Effector memory CD8-positive, alpha-beta T cell (primary cell): Measurements from ENCODE around the gene SLCO4A1.

Experiments used
- ATAC-seq: fragments of 150-1000 bp; cut with Tn5 transposase; replicated peaks from 2 replicates; pipeline ENCODE4 v1.10.0; 2021; ENCODE audit warnings: mild to moderate bottlenecking, moderate library complexity
- DNase-seq, 3 experiments: peaks; one replicate each; pipeline ENCODE4 v3.0.0; 2021
- H3K27ac Mint-ChIP-seq, 2 donors: one replicate each; pipeline ENCODE4 v1.8.0; 2022; ENCODE audit warnings: mild to moderate bottlenecking in 2 of 2, mixed read lengths in 2 of 2, moderate library complexity in 2 of 2
- H3K27me3 Mint-ChIP-seq, 2 donors: one replicate each; pipeline ENCODE4 v1.8.0; 2022; ENCODE audit warnings: mixed read lengths in 2 of 2
- H3K36me3 Mint-ChIP-seq: one replicate; pipeline ENCODE4 v1.8.0; 2022; ENCODE audit warnings: mild to moderate bottlenecking, moderate library complexity, mixed read lengths; ENCODE audit not compliant: insufficient read depth
- H3K4me1 Mint-ChIP-seq, 2 donors: one replicate each; pipeline ENCODE4 v1.8.0; 2022; ENCODE audit warnings: low read depth in 2 of 2, mixed read lengths in 2 of 2
- H3K4me3 Mint-ChIP-seq, 2 donors: one replicate each; pipeline ENCODE4 v1.8.0; 2022; ENCODE audit warnings: mild to moderate bottlenecking in 2 of 2, mixed read lengths in 2 of 2, moderate library complexity in 2 of 2
- H3K9me3 Mint-ChIP-seq, 2 donors: one replicate each; pipeline ENCODE4 v1.8.0; 2022; ENCODE audit warnings: mixed read lengths in 2 of 2

Gene SLCO4A1

GRCh38 chr20:62693524-62693922 lies 51.2 kb downstream of the SLCO4A1 start:
- Mint-ChIP-seq H3K27me3 (peaks cover 10 to 34% of the 10 kb centered on the region in 2 donors), H3K27ac (no peak overlapping the region)
- no peak for ATAC-seq

GRCh38 chr20:62694106-62694505 lies 51.8 kb downstream of the SLCO4A1 start:
- peaks cover 10 to 34% of the 10 kb centered on the region in 2 donors for H3K27me3 Mint-ChIP-seq

More at GRCh38 chr20:62693524-62693922, 51.2 kb downstream of the SLCO4A1 start:
- Mint-ChIP-seq H3K4me1 (peaks cover 3 to 17% of the 10 kb centered on the region in 2 donors), H3K9me3 (no peaks in the 10 kb centered on the region), H3K36me3 (no peaks in the 10 kb centered on the region), H3K4me3 (no peak overlapping the region)
- no peak for DNase-seq

GRCh38 chr20:62694868-62695267 lies 52.6 kb downstream of the SLCO4A1 start:
- ATAC-seq (no peak), DNase-seq (no peak)
- Mint-ChIP-seq H3K9me3 (no peaks in the 10 kb centered on the region), H3K27me3 (peaks cover 10 to 31% of the 10 kb centered on the region in 2 donors), H3K36me3 (no peaks in the 10 kb centered on the region), H3K4me1 (peaks cover 3 to 17% of the 10 kb centered on the region in 2 donors), H3K4me3 (no peak overlapping the region), H3K27ac (no peak overlapping the region)

More at GRCh38 chr20:62694106-62694505, 51.8 kb downstream of the SLCO4A1 start:
- Mint-ChIP-seq H3K27ac (no peak overlapping the region), H3K4me3 (no peak overlapping the region), H3K4me1 (peaks cover 3 to 17% of the 10 kb centered on the region in 2 donors), H3K36me3 (no peaks in the 10 kb centered on the region), H3K9me3 (no peaks in the 10 kb centered on the region)
- DNase-seq (no peak), ATAC-seq (no peak)

- ATAC-seq (peak; percentile 21), DNase-seq (no peak)
- H3K9me3 Mint-ChIP-seq = no peaks in the 10 kb centered on the region
- peaks cover 3 to 17% of the 10 kb centered on the region in 2 donors for H3K4me1 Mint-ChIP-seq
- H3K4me3 Mint-ChIP-seq = no peak overlapping the region
- no peaks in the 10 kb centered on the region for H3K36me3 Mint-ChIP-seq
- peak overlapping the region; percentile 44 to 53 for H3K27ac Mint-ChIP-seq
- H3K27me3 Mint-ChIP-seq = peaks cover 10 to 23% of the 10 kb centered on the region in 2 donors
These were observed 53.4 kb downstream of the SLCO4A1 start for GRCh38 chr20:62695448-62696414.

GRCh38 chr20:62696434-62696957 lies 54.2 kb downstream of the SLCO4A1 start:
- ATAC-seq (peak; percentile 72), DNase-seq (no peak)
- H3K27me3 Mint-ChIP-seq = peaks cover 10 to 18% of the 10 kb centered on the region in 2 donors
- no peak overlapping the region for H3K4me3 Mint-ChIP-seq
- peak overlapping the region; percentile 44 to 53 for H3K27ac Mint-ChIP-seq
- H3K36me3 Mint-ChIP-seq = no peaks in the 10 kb centered on the region
- H3K9me3 Mint-ChIP-seq = no peaks in the 10 kb centered on the region
- peaks cover 3 to 19% of the 10 kb centered on the region in 2 donors for H3K4me1 Mint-ChIP-seq

- no peaks in the 10 kb centered on the region for H3K9me3 Mint-ChIP-seq
- no peak for ATAC-seq
- no peak for DNase-seq
- H3K4me1 Mint-ChIP-seq = peaks cover 3 to 19% of the 10 kb centered on the region in 2 donors
- peaks cover 10 to 13% of the 10 kb centered on the region in 2 donors for H3K27me3 Mint-ChIP-seq
- H3K27ac Mint-ChIP-seq = peak overlapping the region in 1 of 2 donors; percentile 51
- no peaks in the 10 kb centered on the region for H3K36me3 Mint-ChIP-seq
- H3K4me3 Mint-ChIP-seq = no peak overlapping the region
These were observed 54.7 kb downstream of the SLCO4A1 start for GRCh38 chr20:62696989-62697388.

- no peaks in the 10 kb centered on the region for H3K36me3 Mint-ChIP-seq
- no peak overlapping the region for H3K4me3 Mint-ChIP-seq
- peak overlapping the region in 1 of 2 donors; percentile 51 for H3K27ac Mint-ChIP-seq
- ATAC-seq (no peak), DNase-seq (no peak)
- no peaks in the 10 kb centered on the region for H3K9me3 Mint-ChIP-seq
- H3K27me3 Mint-ChIP-seq = peaks cover 10 to 13% of the 10 kb centered on the region in 2 donors
- peaks cover 3 to 19% of the 10 kb centered on the region in 2 donors for H3K4me1 Mint-ChIP-seq
These were observed 55.2 kb downstream of the SLCO4A1 start for GRCh38 chr20:62697468-62697912.

- ATAC-seq = no peak
- no peak for DNase-seq
- H3K36me3 Mint-ChIP-seq = no peaks in the 10 kb centered on the region
- no peak overlapping the region for H3K4me3 Mint-ChIP-seq
- H3K27ac Mint-ChIP-seq = no peak overlapping the region
- H3K27me3 Mint-ChIP-seq = peaks cover 4 to 6% of the 10 kb centered on the region in 2 donors
- H3K4me1 Mint-ChIP-seq = peaks cover 3 to 19% of the 10 kb centered on the region in 2 donors
- no peaks in the 10 kb centered on the region for H3K9me3 Mint-ChIP-seq
These were observed 55.9 kb downstream of the SLCO4A1 start for GRCh38 chr20:62698231-62698630.

- DNase-seq = no peak
- Mint-ChIP-seq H3K4me1 (peaks cover 6 to 25% of the 10 kb centered on the region in 2 donors), H3K27me3 (no peaks in the 10 kb centered on the region), H3K9me3 (no peaks in the 10 kb centered on the region), H3K27ac (no peak overlapping the region), H3K4me3 (no peak overlapping the region), H3K36me3 (no peaks in the 10 kb centered on the region)
- ATAC-seq = no peak
These were observed 57.0 kb downstream of the SLCO4A1 start for GRCh38 chr20:62699296-62699695.

- Mint-ChIP-seq H3K4me3 (no peak overlapping the region), H3K36me3 (no peaks in the 10 kb centered on the region), H3K27me3 (no peaks in the 10 kb centered on the region), H3K27ac (no peak overlapping the region), H3K4me1 (peaks cover 6 to 25% of the 10 kb centered on the region in 2 donors), H3K9me3 (no peaks in the 10 kb centered on the region)
- no peak for DNase-seq
- ATAC-seq = no peak
These were observed 57.4 kb downstream of the SLCO4A1 start for GRCh38 chr20:62699741-62700140.

GRCh38 chr20:62700261-62700930 lies 58.1 kb downstream of the SLCO4A1 start:
- ATAC-seq = no peak
- Mint-ChIP-seq H3K27me3 (no peaks in the 10 kb centered on the region), H3K9me3 (no peaks in the 10 kb centered on the region), H3K4me1 (peaks cover 6 to 25% of the 10 kb centered on the region in 2 donors), H3K27ac (no peak overlapping the region), H3K36me3 (no peaks in the 10 kb centered on the region), H3K4me3 (no peak overlapping the region)
- no peak for DNase-seq

- H3K27ac Mint-ChIP-seq = peak overlapping the region in 1 of 2 donors; percentile 36
- H3K27me3 Mint-ChIP-seq = no peaks in the 10 kb centered on the region
- H3K36me3 Mint-ChIP-seq = no peaks in the 10 kb centered on the region
- ATAC-seq (no peak), DNase-seq (no peak)
- H3K4me1 Mint-ChIP-seq = peaks cover 6 to 17% of the 10 kb centered on the region in 2 donors
- H3K9me3 Mint-ChIP-seq = no peaks in the 10 kb centered on the region
- H3K4me3 Mint-ChIP-seq = no peak overlapping the region
These were observed 59.1 kb downstream of the SLCO4A1 start for GRCh38 chr20:62701161-62702012.

- DNase-seq (no peak), ATAC-seq (no peak)
- H3K4me1 Mint-ChIP-seq = peaks cover 6 to 13% of the 10 kb centered on the region in 2 donors
- H3K36me3 Mint-ChIP-seq = no peaks in the 10 kb centered on the region
- no peak overlapping the region for H3K27ac Mint-ChIP-seq
- peaks cover 0 to 6% of the 10 kb centered on the region in 2 donors for H3K27me3 Mint-ChIP-seq
- no peaks in the 10 kb centered on the region for H3K9me3 Mint-ChIP-seq
- H3K4me3 Mint-ChIP-seq = no peak overlapping the region
These were observed 59.7 kb downstream of the SLCO4A1 start for GRCh38 chr20:62702013-62702300.
